ENCODE data around the gene MCU. TPM values are rescaled to one million over a fixed set of nuclear protein-coding genes. Genes with fewer than 3 reads are reported as not detected.

The MCU gene
- total and polyA plus RNA-seq, 2 donors (not counting 1 experiment from before 2014, with no cell fraction given) = 11.7 to 21.1 TPM

DNA sequence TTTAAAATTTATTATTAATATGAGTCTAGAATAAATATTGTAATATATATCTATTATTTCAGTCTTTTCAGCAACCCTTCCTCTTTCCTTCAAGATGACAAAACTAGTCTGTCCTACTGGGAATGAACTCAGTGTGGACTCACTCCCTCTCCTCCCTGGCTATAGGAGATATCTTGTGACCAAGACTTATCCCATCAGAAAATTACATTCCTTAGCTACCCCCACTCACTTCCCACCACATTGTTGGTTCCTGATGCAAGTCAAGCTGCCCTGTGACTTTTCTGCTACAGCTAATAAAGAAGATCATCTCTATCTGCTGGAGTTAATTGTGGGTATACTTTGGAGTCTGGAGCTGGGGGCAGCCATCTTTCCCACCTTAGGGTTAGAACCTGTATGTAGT, 28.0 kb upstream of the MCU start:
- no peak overlapping the region for H3K27ac Mint-ChIP-seq
- ChIA-PET POLR2A (no interaction called here), CTCF (interaction anchor here (0.6 kb wide), 1 partner anchor 76 kb away, joined by 3 read pairs; no protein-coding TSS in a partner anchor)
- no peaks in the 10 kb centered on the region for H3K27me3 ChIP-seq (replicated peaks in 1 of 4; ENCODE audit: control extremely low read depth in 1 of 4, control insufficient read depth in 3 of 4, insufficient read depth in 4 of 4, low read length in 3 of 4)
- H3K4me2 ChIP-seq (replicated peaks; ENCODE audit: low read depth, low read length, poor library complexity, severe bottlenecking) = no peak overlapping the region
- H3K36me3 ChIP-seq (replicated peaks in 1 of 2; ENCODE audit: control extremely low read depth in 1 of 2, control insufficient read depth in 1 of 2, extremely low read depth in 1 of 2, insufficient read depth in 2 of 2, low read length in 1 of 2) = no peaks in the 10 kb centered on the region
- no peaks in the 10 kb centered on the region for H3K9me3 Mint-ChIP-seq (ENCODE audit: insufficient read depth)
- H3K9ac ChIP-seq (ENCODE audit: low read length) = no peak overlapping the region
- H3K4me3 ChIP-seq (ENCODE audit: control extremely low read depth in 1 of 5, extremely low read depth in 1 of 5, insufficient read depth in 1 of 5, low read depth in 2 of 5, low read length in 4 of 5) = no peak overlapping the region
- H2AFZ ChIP-seq (ENCODE audit: insufficient read depth, low read depth, low read length, poor library complexity, severe bottlenecking) = no peak overlapping the region
- no peak overlapping the region for H3K4me3 Mint-ChIP-seq
- H4K20me1 ChIP-seq (ENCODE audit: control insufficient read depth, insufficient read depth, low read length, poor library complexity, severe bottlenecking) = no peaks in the 10 kb centered on the region
- H3K27ac ChIP-seq (ENCODE audit: low read length in 2 of 2) = no peak overlapping the region
- DNase-seq (no peak), ATAC-seq (ENCODE audit: low read depth) (no peak)
- H3K9me3 ChIP-seq (ENCODE audit: control extremely low read depth in 1 of 3, control insufficient read depth in 2 of 3, insufficient read depth in 1 of 3, low read length in 2 of 3) = no peaks in the 10 kb centered on the region
- intact Hi-C loops (cut with micrococcal nuclease) = no loop called here
- H3K27me3 Mint-ChIP-seq = peaks cover 6% of the 10 kb centered on the region
- TF ChIP-seq CTCF (IDR thresholded peaks at IDR 0.05) = no peak
- no peaks in the 10 kb centered on the region for H3K79me2 ChIP-seq (ENCODE audit: control insufficient read depth, insufficient read depth, low read length)
- H3K4me1 Mint-ChIP-seq = no peaks in the 10 kb centered on the region
- no peaks in the 10 kb centered on the region for H3K4me1 ChIP-seq (ENCODE audit: control insufficient read depth in 2 of 2, insufficient read depth in 2 of 2, low read length in 2 of 2)

DNA sequence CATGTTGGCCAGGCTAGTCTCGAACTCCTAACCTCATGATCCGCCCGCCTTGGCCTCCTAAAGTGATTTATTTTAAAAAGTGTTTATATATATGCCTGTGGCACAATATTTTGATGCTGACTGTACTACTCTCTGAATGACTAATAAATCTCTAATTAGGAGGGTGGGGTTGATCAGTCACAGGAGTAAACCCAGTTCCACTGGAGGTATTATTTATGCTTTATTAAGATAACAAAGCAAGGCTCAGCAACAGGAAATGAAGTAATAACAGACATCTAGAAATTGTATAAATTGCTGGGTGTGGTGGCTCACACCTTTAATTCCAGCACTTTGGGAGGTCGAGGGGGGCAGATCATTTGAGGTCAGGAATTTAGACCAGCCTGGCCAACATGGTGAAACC, 26.0 kb upstream of the MCU start:
- Mint-ChIP-seq H3K27ac (no peak overlapping the region), H3K9me3 (ENCODE audit: insufficient read depth) (no peaks in the 10 kb centered on the region), H3K27me3 (peaks cover 3% of the 10 kb centered on the region), H3K4me3 (no peak overlapping the region), H3K4me1 (no peaks in the 10 kb centered on the region)
- Histone ChIP-seq H3K4me3 (ENCODE audit: control extremely low read depth in 1 of 5, extremely low read depth in 1 of 5, insufficient read depth in 1 of 5, low read depth in 2 of 5, low read length in 4 of 5) (no peak overlapping the region), H3K9me3 (ENCODE audit: control extremely low read depth in 1 of 3, control insufficient read depth in 2 of 3, insufficient read depth in 1 of 3, low read length in 2 of 3) (no peaks in the 10 kb centered on the region), H3K79me2 (ENCODE audit: control insufficient read depth, insufficient read depth, low read length) (no peaks in the 10 kb centered on the region), H2AFZ (ENCODE audit: insufficient read depth, low read depth, low read length, poor library complexity, severe bottlenecking) (no peak overlapping the region), H3K27me3 (replicated peaks in 1 of 4; ENCODE audit: control extremely low read depth in 1 of 4, control insufficient read depth in 3 of 4, insufficient read depth in 4 of 4, low read length in 3 of 4) (no peaks in the 10 kb centered on the region), H4K20me1 (ENCODE audit: control insufficient read depth, insufficient read depth, low read length, poor library complexity, severe bottlenecking) (no peaks in the 10 kb centered on the region), H3K9ac (ENCODE audit: low read length) (no peak overlapping the region), H3K4me1 (ENCODE audit: control insufficient read depth in 2 of 2, insufficient read depth in 2 of 2, low read length in 2 of 2) (no peaks in the 10 kb centered on the region), H3K27ac (ENCODE audit: low read length in 2 of 2) (no peak overlapping the region), H3K36me3 (replicated peaks in 1 of 2; ENCODE audit: control extremely low read depth in 1 of 2, control insufficient read depth in 1 of 2, extremely low read depth in 1 of 2, insufficient read depth in 2 of 2, low read length in 1 of 2) (no peaks in the 10 kb centered on the region), H3K4me2 (replicated peaks; ENCODE audit: low read depth, low read length, poor library complexity, severe bottlenecking) (no peak overlapping the region)
- POLR2A ChIA-PET = interaction anchor here (0.7 kb wide), 1 partner anchor 557 kb away, joined by 8 read pairs; no protein-coding TSS in a partner anchor
- intact Hi-C loops (cut with micrococcal nuclease) = no loop called here
- no peak for DNase-seq
- TF ChIP-seq CTCF (IDR thresholded peaks at IDR 0.05) = no peak
- TF ChIP-seq EZH2 (IDR thresholded peaks at IDR 0.05; ENCODE audit: borderline replicate concordance, insufficient read depth, low read depth, low read length, poor library complexity, severe bottlenecking) = no peak
- no CpG with 5 or more reads among the region's 4 CpGs for WGBS (ENCODE audit: insufficient coverage)
- CTCF ChIA-PET = interaction anchor here (0.7 kb wide), 1 partner anchor 76 kb away, joined by 3 read pairs; no protein-coding TSS in a partner anchor
- no peak for ATAC-seq (ENCODE audit: low read depth)

Measured in B cell (primary cell).